T-helper 22 cell (primary cell): ENCODE data around the gene STRN.
"Not testable (repeated sequence)": the region's sequence is repeated elsewhere in the genome, so short reads cannot be mapped to it uniquely, and the experiment has no call there.

Experiments used
- DNase-seq: peaks from one replicate; pipeline ENCODE4 v3.0.0-alpha.2; 2020; ENCODE audit warnings: low read depth

Gene STRN

GRCh38 chr2:36964496-36965058 is 1.8 kb downstream of the STRN start:
- DNase-seq, result no peak

GRCh38 chr2:36963734-36964133 is 2.6 kb downstream of the STRN start:
- DNase-seq, result no peak

GRCh38 chr2:36963106-36963505 is 3.2 kb downstream of the STRN start:
- no peak for DNase-seq

- DNase-seq, result no peak
Observed at GRCh38 chr2:36960773-36961172, 5.6 kb downstream of the STRN start.

- DNase-seq, result no peak
Observed at GRCh38 chr2:36960005-36960675, 6.2 kb downstream of the STRN start.

- DNase-seq, result no peak
Observed at GRCh38 chr2:36954977-36955607, 11.2 kb downstream of the STRN start.

GRCh38 chr2:36952748-36953197 is 13.6 kb downstream of the STRN start:
- no peak for DNase-seq

- DNase-seq, result no peak
Observed at GRCh38 chr2:36951574-36951973, 14.8 kb downstream of the STRN start.

- no peak for DNase-seq
Observed at GRCh38 chr2:36951027-36951518, 15.3 kb downstream of the STRN start.

GRCh38 chr2:36949845-36950244 is 16.5 kb downstream of the STRN start:
- no peak for DNase-seq

- not testable (repeated sequence) for DNase-seq
Observed at GRCh38 chr2:36945240-36945639, 21.1 kb downstream of the STRN start.

GRCh38 chr2:36941867-36942266 is 24.5 kb downstream of the STRN start:
- no peak for DNase-seq

GRCh38 chr2:36936526-36936925 is 29.8 kb downstream of the STRN start:
- DNase-seq, result not testable (repeated sequence)

GRCh38 chr2:36931688-36932087 is 34.6 kb downstream of the STRN start:
- DNase-seq, result not testable (repeated sequence)

- DNase-seq, result not testable (repeated sequence)
Observed at GRCh38 chr2:36930787-36931410, 35.4 kb downstream of the STRN start.

GRCh38 chr2:36926175-36927132 is 39.9 kb downstream of the STRN start:
- not testable (repeated sequence) for DNase-seq

- not testable (repeated sequence) for DNase-seq
Observed at GRCh38 chr2:36922629-36923028, 43.7 kb downstream of the STRN start.

- no peak for DNase-seq
Observed at GRCh38 chr2:36921984-36922383, 44.4 kb downstream of the STRN start.

GRCh38 chr2:36919041-36919837 is 47.1 kb downstream of the STRN start:
- DNase-seq, result no peak

- DNase-seq, result no peak
Observed at GRCh38 chr2:36918307-36918706, 48.0 kb downstream of the STRN start.

- DNase-seq, result no peak
Observed at GRCh38 chr2:36915627-36916026, 50.7 kb downstream of the STRN start.
